HL-60 (cell line): Measurements from ENCODE around the gene TEX35.

ENCODE experiments used
- DNase-seq, 2 experiments: peaks; one replicate each; pipeline ENCODE4 v3.0.0-alpha.2; 2010 to 2020; ENCODE audit warnings: low read depth in 1 of 2, low spot score in 1 of 2
- H3K27ac ChIP-seq: fragments of 250-450 bp; sonication (Bioruptor Pico); replicated peaks from 2 replicates; pipeline ENCODE4 v1.5.1; 2020; ENCODE audit warnings: mild to moderate bottlenecking, moderate library complexity
- H3K27me3 ChIP-seq: fragments of 250-450 bp; sonication (Bioruptor Pico); 2 replicates; pipeline ENCODE4 v1.5.1; 2021; ENCODE audit warnings: mild to moderate bottlenecking, moderate library complexity; ENCODE audit not compliant: insufficient read depth, poor library complexity, severe bottlenecking
- H3K4me3 ChIP-seq: replicated peaks from 2 replicates; pipeline ENCODE4 v1.5.1; 2011; ENCODE audit warnings: mild to moderate bottlenecking, control low read depth, low read length; ENCODE audit not compliant: insufficient read depth
- GABPA ChIP-seq: IDR thresholded peaks from 2 replicates; pipeline ENCODE4 v1.6.1; 2012; ENCODE audit warnings: low read depth
- POLR2AphosphoS5 ChIP-seq: IDR thresholded peaks from 2 replicates; pipeline ENCODE4 v1.6.1; 2012; ENCODE audit warnings: low read depth
- REST ChIP-seq: IDR thresholded peaks from 2 replicates; pipeline ENCODE4 v1.6.1; 2012; ENCODE audit warnings: low read depth; ENCODE audit not compliant: insufficient replicate concordance
- SPI1 ChIP-seq: IDR thresholded peaks from 2 replicates; pipeline ENCODE4 v1.6.1; 2012; ENCODE audit warnings: low read depth, mild to moderate bottlenecking, borderline replicate concordance
- TF ChIP-seq, protein P1 (sequence below): IDR thresholded peaks from one replicate; pipeline ENCODE4 v1.5.1; 2011; ENCODE audit warnings: low read length, control low read depth, inconsistent platforms; ENCODE audit not compliant: insufficient read depth

Gene TEX35

DNA sequence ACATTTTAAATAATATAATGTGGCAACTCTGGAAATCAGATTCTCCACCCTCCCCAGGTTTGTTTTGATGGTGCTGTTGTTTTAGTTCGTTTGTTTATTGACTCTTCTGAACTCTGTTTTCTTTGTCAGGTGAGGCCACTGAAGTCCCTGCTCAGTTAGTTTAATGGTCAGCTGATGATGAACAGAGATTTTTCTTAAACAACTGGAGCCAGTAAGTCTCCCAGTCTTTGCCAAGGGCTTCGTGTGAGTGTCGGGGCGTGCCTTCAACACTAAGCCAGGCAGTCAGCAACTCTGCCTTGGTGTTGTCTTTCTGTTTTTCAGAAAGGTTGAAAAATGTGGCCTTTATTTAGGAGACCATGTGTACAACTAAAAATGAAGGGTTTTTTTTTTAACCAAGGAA, 58.9 kb downstream of the TEX35 start:
- Histone ChIP-seq H3K27ac (no peak overlapping the region), H3K27me3 (no peaks in the 10 kb centered on the region), H3K4me3 (no peak overlapping the region)
- DNase-seq = no peak
- TF ChIP-seq SPI1 = no peak
- TF ChIP-seq, protein P1, sequence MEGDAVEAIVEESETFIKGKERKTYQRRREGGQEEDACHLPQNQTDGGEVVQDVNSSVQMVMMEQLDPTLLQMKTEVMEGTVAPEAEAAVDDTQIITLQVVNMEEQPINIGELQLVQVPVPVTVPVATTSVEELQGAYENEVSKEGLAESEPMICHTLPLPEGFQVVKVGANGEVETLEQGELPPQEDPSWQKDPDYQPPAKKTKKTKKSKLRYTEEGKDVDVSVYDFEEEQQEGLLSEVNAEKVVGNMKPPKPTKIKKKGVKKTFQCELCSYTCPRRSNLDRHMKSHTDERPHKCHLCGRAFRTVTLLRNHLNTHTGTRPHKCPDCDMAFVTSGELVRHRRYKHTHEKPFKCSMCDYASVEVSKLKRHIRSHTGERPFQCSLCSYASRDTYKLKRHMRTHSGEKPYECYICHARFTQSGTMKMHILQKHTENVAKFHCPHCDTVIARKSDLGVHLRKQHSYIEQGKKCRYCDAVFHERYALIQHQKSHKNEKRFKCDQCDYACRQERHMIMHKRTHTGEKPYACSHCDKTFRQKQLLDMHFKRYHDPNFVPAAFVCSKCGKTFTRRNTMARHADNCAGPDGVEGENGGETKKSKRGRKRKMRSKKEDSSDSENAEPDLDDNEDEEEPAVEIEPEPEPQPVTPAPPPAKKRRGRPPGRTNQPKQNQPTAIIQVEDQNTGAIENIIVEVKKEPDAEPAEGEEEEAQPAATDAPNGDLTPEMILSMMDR = no peak
- TF ChIP-seq GABPA = no peak
- no peak for TF ChIP-seq POLR2AphosphoS5
- no peak for TF ChIP-seq REST
